Measurements from ENCODE around the gene SUCLG2.

Gene SUCLG2

GRCh38 chr3:67495751-67496150, 158.7 kb downstream of the SUCLG2 start:
- no peak for DNase-seq

- DNase-seq = no peak
Observed at GRCh38 chr3:67493808-67494207, 160.6 kb downstream of the SUCLG2 start.

- no peak for DNase-seq
Observed at GRCh38 chr3:67490658-67491057, 163.8 kb downstream of the SUCLG2 start.

GRCh38 chr3:67489816-67490215, 164.6 kb downstream of the SUCLG2 start:
- no peak for DNase-seq

- no peak for DNase-seq
Observed at GRCh38 chr3:67487564-67488114, 166.8 kb downstream of the SUCLG2 start.

- DNase-seq = no peak
Observed at GRCh38 chr3:67486883-67487282, 167.5 kb downstream of the SUCLG2 start.

GRCh38 chr3:67484085-67484484, 170.3 kb downstream of the SUCLG2 start:
- no peak for DNase-seq

GRCh38 chr3:67481126-67481525, 173.3 kb downstream of the SUCLG2 start:
- DNase-seq = no peak

GRCh38 chr3:67478423-67478822, 176.0 kb downstream of the SUCLG2 start:
- DNase-seq = no peak

GRCh38 chr3:67474311-67474710, 180.1 kb downstream of the SUCLG2 start:
- DNase-seq = no peak

GRCh38 chr3:67472674-67473201, 181.7 kb downstream of the SUCLG2 start:
- DNase-seq = no peak

- no peak for DNase-seq
Observed at GRCh38 chr3:67470207-67470606, 184.2 kb downstream of the SUCLG2 start.

- DNase-seq = no peak
Observed at GRCh38 chr3:67468511-67468910, 185.9 kb downstream of the SUCLG2 start.

GRCh38 chr3:67463656-67464055, 190.8 kb downstream of the SUCLG2 start:
- DNase-seq = no peak

GRCh38 chr3:67462187-67462586, 192.2 kb downstream of the SUCLG2 start:
- DNase-seq = no peak

- DNase-seq = no peak
Observed at GRCh38 chr3:67461667-67462142, 192.7 kb downstream of the SUCLG2 start.

- DNase-seq = no peak
Observed at GRCh38 chr3:67460841-67461510, 193.4 kb downstream of the SUCLG2 start.

GRCh38 chr3:67459796-67460195, 194.6 kb downstream of the SUCLG2 start:
- DNase-seq = no peak

- no peak for DNase-seq
Observed at GRCh38 chr3:67458896-67459530, 195.4 kb downstream of the SUCLG2 start.

GRCh38 chr3:67458408-67458807, 196.0 kb downstream of the SUCLG2 start:
- no peak for DNase-seq

GRCh38 chr3:67453628-67454027, 200.8 kb downstream of the SUCLG2 start:
- DNase-seq = no peak

GRCh38 chr3:67450153-67450552, 204.3 kb downstream of the SUCLG2 start:
- no peak for DNase-seq

GRCh38 chr3:67447393-67447792, 207.0 kb downstream of the SUCLG2 start:
- DNase-seq = no peak

GRCh38 chr3:67437789-67438188, 216.6 kb downstream of the SUCLG2 start:
- no peak for DNase-seq
